Epithelial cell of prostate (primary cell): ENCODE measurements around the gene AURKAIP1.
"Not testable (repeated sequence)": the region's sequence is repeated elsewhere in the genome, so short reads cannot be mapped to it uniquely, and the experiment has no call there.

Experiments used
- DNase-seq: peaks from one replicate; pipeline ENCODE4 v3.0.0-alpha.2; 2011; ENCODE audit warnings: low read depth, low spot score
- H3K27ac ChIP-seq: fragments of 450-650 bp; 2 replicates; pipeline ENCODE4 v1.5.1; 2017; ENCODE audit warnings: mild to moderate bottlenecking

The AURKAIP1 gene

DNA sequence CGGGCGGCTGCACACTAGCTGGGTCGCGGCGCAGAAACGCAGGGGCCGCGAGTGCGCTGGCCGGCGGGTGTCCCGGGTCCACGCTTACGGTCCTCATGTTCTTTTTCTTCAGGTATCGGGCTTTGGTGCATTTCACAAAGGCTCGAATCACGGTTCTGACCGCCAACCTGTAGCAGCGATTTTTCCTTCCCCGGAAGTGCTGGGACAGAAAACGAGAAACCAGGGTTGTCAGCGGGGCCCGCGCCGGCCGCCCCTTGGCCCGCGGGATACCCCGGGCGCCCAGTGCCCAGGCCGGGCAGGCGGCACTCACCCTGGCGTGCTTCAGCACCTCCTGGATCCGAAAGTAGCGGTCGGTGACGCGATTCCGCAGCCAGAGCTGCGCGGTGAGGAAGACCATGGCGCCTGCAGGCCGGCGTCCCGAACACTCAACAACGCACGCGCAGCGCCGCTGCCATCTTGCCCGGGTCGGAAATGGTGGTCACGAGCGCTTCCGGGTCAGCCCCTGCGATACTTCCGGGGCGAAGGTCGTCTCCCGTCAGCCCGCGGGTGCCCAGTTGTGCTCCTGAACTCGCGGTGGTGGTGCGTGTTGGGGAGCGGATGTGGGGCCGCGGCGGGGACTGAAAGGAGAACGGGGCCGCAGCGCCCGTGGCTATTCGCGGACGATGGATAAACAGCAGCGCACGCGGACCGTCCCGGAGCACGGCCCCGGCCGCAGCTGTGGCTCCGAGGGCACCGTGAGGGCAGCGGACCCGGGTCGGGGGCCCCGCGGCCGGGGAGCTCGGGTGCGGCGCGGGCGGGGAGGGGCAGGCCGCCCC is 32.0 kb upstream of the AURKAIP1 start, which contains the start of gene MRPL20:
Gene MRPL20 (minus strand): TSS at position 473 of the 815 bp plus-strand sequence. CDS start 76 bp downstream, at position 397.
- peak; percentile 52 for DNase-seq

DNA sequence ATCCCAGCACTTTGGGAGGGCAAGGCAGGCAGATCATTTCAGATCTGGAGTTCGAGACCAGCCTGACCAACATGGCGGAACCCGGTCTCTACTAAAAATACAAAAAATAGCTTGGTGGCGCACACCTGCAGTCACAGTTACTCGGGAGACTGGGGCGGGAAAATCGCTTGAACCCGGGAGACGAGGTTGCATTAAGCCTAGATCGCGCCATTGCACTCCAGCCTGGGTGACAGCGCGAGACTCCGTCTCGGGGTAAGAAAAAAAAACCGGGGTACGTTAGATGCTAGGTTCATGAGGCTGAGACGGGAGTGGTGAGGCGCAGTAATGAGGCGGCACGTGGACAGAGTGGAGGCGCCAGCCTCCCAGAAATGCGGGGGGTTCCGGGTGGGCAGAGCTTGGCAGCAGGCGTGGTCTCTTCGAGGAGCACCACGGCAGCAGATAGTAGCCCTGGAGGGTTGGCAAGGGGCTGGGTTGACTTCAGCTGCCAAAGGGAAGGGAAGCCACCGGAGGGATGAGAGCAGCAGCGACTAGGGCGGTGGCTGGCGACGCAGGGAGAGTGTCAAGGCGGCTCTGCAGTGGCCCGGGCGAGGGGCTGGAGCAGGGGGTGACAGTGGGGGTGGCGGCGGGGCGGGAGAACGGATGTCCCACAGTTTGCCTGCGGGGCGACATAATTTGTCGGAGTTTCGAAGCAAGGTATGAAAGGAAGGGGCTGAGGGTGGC is 31.3 kb upstream of the AURKAIP1 start:
- no peak for DNase-seq
- H3K27ac ChIP-seq = peak overlapping the region; percentile 69

More for the DNA sequence above, 32.0 kb upstream of the AURKAIP1 start, which contains the start of gene MRPL20:
- H3K27ac ChIP-seq = peak within 1 kb of the TSS; percentile 69

DNA sequence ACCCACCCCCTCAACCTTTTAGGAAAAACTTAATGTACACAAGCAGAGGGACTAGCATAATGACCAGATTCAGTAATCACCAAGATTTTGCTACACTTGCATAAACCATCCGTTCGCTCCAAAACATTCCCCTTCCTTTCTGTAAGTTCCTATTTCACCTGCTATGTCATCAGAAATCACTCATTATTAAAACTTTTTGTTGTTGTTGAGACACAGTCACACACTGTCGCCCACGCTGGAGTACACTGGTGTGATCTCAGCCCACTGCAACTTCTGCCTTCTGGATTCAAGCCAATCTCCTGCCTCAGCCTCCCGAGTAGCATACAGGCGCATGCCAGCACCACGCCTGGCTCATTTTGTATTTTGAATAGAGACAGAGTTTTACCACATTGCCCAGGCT is 28.6 kb upstream of the AURKAIP1 start:
- H3K27ac ChIP-seq = peak overlapping the region; percentile 34
- DNase-seq = no peak

DNA sequence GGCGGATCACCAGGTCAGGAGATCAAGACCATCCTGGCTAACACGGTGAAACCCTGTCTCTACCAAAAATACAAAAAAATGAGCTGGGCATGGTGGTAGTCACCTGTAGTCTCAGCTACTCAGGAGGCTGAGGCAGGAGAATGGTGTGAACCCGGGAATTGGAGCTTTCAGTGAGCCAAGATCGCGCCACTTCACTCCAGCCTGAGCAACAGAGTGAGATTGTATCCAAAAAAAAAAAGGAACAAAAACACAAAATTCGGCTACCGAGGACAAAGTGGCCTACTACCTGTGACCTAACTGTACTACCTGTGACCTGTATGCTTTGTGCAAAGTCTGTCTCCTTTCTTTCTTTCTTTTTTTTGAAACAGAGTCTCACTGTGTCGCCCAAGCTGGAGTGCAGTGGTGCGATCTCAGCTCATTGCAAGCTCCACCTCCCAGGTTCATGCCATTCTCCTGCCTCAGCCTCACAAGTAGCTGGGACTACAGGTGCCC is 27.9 kb upstream of the AURKAIP1 start:
- not testable (repeated sequence) for DNase-seq
- H3K27ac ChIP-seq = peak overlapping the region; percentile 34

DNA sequence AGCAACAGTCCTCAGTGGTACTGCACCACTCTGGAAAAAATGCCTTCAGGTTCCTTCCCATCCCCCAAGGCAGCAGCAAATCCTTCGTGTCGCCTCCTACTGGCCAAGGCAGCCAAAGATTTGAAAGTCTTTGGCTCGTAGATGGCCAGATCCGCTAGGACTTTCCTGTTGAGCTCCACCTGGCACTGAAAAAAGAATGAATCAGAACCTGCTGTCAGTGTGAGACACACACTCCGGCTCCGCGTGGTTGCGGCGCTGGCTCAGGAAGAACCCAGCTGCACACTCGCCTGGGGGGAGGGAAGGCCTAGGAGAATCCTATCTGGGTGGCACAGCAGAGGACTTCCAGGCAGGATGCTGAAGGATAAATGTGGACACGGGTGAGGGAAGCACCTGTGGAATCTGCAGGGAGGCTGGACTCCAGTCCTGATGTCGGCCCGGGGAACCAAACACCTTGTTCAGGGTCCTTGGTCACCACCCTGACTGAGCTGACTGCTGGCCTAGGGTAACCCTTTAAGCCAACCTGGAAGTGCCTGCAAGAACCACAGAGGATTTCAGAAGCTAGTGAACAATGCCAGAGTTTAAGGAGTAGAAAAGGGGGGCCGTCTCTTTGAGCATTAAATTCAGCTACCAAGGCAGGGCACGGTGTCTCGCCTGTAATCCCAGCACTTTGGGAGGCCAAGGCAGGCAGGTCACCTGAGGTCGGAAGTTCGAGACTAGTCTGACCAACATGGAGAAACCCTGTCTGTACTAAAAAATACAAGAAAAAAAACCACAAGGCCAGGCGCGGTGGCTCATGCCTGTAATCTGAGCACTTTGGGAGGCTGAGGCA is 27.3 kb upstream of the AURKAIP1 start:
- H3K27ac ChIP-seq = peak overlapping the region; percentile 34
- DNase-seq = peak; percentile 61

DNA sequence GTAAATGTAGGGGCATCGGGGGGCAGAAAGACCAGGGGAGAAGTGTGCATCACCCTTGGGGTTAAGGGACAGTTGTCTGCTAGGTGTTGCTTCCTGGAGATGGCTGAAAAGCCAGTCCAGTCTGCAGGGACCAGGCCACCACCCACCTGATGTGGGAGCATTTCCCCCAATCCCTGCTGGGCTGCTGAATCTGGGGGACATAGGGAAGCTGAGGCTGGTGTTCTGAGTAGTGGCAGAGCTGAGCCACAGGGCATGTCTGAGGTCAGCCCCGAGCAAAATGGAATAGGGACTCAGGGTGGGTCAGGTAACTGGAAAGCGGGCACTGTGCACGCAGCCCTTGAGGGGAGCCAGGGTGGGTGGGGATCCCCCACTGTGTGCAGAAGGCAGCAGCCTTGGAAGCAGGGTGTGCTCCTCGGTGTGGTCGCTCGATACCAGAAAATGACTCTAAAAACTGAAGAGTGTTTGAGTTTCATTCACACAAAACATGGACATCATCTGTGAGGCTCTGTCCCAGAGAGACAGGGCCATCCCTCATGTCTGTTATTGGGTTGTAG is 26.5 kb upstream of the AURKAIP1 start:
- peak overlapping the region; percentile 34 for H3K27ac ChIP-seq
- no peak for DNase-seq

DNA sequence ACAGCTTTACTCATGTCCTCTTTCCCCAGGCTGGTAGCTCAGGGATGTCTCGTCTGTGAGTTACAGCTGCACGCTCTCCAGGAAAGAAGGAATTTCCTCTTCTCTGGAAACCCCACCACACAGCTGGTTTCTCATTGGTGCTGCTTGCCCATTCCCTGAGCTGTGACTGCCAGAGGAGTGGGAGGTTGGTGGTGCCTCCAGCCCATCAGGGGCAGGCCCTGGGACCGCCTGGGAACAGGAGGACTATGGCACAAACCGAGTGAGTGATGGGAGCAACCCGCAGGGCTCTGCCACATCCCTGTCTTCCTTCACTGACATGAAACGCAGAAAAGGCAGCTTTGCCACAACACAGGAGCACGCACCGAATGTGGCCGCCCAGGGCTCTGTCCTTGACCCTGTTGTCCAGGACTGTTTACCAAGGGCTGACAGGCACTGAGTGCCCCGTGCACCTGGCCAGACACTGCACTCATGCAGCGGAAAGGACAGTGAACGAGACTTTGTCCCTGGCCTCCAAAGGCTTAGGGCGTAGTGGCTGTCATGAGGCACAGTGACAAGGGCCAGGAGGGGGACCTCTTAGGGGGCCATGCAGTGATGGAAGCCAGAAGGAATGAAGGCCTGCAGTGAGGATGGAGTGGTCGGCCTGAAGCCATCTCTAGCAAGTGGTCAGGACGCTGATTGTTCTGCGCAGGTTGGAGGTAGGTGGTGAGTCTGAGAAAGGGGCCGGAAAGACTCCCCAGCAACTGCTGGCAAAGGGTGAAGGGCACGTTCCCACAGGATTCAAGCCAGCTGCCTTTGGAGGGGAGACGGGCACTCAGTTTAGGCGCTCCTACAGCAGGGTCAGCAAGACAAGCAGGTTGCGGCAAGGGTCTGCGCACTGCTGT is 25.8 kb upstream of the AURKAIP1 start:
- peak overlapping the region; percentile 70 for H3K27ac ChIP-seq
- DNase-seq = no peak

DNA sequence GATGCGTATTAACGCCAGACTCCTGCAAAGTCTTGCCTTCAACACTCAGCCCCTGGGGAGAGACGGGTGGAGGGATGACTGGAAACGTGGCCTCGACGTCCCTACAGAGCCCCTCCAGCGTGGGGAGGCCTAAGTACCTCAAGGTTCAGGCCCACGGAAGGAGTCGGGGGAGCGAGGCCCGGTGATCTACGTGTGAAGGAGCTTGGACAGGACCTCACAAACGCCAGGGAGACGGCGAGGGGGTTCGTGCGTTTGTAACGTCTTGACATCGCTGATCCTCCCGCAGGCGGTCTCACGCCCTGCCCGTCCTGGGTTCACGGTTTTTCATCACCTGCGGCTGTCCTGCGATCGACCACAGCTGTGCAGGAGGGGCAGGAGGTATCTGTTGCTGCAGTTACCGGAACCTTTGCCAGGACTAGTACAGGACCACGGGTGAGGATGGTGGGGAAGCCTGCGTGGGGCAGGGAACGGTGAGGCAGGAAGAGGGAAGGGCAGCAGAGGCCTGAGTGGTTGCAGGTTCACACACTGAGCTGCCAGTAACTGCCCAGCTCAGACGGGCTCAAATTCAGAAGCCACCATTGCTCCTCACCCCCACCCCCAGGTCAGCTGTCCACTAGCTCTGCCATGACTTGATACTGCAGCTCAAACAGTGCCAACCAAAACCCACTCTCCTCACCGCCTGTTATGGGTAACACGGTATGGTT is 25.0 kb upstream of the AURKAIP1 start:
- no peak for DNase-seq
- H3K27ac ChIP-seq = peak overlapping the region; percentile 70

DNA sequence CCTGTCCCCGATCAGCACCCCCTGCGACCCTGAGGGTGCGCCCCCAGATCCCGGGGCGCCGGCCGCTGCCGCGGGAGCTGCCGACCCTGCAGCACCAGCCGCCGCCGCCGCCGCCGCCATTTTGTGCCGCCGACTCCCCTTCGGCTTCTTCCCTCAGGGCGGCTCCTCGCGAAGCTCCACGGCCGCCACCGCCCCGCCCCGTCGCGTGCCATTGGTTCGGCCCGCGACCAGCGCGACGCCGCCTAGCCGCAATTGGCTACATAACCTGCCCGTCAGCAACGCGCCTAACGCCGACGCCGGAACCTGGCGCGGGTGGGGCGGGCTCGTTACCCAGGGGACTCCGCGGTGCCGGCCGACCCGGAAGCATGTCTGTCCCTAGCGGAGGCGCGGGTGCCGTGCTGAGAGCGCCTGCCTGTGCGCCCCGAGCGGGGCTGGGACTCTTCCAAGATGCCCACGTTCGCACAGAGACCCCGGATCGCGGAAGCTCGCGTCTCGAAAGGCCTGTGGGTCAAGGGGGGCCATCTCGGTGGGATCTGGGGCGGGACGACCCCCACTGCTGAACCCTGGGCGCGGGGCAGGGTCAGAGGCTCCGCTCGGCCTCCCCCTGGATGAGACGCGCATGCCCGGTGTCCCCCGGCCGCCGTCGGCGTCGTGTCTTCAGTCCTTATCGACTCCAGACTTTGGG is 24.3 kb upstream of the AURKAIP1 start, which contains the start of gene CCNL2:
Gene CCNL2 (minus strand): TSS at position 149 of the 685 bp plus-strand sequence. CDS start 29 bp downstream, at position 120.
- H3K27ac ChIP-seq = peak within 1 kb of the TSS; percentile 70
- DNase-seq = peak; percentile 89

DNA sequence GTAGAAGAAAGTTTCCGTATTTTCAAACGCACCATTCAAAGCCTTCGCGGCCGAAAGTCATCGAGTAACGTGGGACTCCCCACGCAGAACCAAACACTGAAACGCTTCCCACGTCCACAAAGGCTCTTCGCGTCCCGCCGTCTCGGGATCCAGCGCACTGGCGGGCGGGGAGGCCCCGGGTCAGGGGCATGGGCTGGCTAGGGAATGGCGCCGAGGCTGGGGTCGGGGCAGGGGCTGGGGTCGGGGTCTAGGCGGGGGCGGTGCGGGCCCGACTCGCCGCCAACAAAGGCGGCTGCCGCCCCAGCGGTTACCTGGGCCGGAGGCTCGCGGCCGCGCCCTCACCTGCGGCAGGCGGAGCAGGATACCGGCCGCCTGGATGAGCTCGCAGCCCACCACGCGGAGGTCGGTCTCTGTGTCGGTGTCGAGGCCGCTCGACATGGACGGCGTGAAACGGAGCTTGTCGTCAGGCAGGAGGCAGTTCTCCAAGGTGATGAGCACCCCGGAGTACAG is 23.7 kb upstream of the AURKAIP1 start:
- no peak for DNase-seq

DNA sequence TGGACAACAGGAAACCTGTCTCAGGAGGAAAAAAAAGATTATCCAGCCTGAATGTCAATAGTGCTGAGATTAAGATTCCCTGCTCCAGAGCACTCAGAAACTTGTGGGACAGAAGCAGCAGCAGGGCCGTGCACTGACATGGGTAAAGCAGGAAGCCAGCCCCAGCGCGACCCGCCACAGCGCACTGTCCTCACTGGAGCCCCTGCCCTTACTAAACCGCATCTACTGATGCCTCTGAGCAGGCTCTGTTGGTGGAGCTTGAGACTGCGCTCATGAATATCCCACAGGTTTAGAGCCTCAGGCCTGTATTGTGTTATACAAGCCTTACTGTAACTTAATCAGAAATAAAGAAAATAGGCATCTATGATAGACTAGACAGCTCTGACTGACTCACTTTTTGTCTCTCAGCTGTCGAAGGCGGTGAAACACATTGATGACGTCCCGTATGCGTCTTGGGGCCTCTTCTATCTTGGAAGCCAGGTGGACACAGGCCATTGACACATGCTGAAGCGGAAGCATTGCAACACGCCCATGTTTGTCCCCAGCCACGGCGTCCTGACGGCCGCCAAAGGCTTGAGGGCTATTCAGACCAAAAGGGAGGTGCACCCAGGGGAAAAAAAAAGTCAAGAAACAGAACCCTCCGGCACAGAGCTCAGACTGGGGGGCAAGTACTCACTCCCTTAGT is 23.0 kb upstream of the AURKAIP1 start:
- no peak for DNase-seq

More for the DNA sequence above, 23.7 kb upstream of the AURKAIP1 start:
- H3K27ac ChIP-seq = peak overlapping the region; percentile 70

DNA sequence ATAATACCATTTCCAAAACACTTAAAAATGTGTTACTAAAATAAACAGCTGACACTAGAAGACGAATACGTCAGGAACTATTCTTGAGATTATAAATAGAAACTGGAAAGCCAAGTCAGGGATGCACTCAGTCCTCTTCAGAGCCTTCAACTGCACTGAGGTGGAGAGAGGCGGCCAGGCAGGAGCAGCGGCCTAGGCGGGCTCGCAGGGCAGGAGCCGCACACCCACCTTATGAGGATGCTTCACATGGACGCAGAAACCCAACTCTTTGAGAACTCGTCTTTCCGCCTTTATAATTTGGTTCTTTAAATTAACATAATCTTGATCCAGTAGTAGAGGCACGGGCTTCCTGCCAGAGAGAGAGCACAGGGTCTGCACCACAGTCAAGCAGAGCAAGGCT is 20.2 kb upstream of the AURKAIP1 start:
- H3K27ac ChIP-seq = no peak overlapping the region
- DNase-seq = no peak

More for the DNA sequence above, 23.0 kb upstream of the AURKAIP1 start:
- peak overlapping the region; percentile 70 for H3K27ac ChIP-seq

DNA sequence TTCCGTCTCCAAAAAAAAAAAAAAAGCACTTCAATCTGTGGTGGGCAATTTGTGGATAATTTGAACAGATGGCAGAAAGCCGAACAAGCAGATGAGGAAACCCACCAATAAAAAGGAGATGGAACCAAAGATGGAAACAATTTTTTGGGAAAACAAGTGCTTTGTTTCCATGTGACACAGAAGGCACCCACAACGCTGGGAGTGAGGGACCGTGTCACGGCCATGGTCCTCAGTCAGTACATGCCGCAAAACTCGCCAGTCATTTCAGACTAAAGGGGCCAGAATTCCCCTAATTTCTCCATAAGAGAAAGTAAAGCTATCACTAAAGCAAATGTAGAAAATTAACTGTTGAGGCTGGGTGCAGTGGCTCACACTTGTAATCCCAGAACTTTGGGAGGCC is 19.1 kb upstream of the AURKAIP1 start:
- no peak for DNase-seq
- H3K27ac ChIP-seq = no peak overlapping the region

DNA sequence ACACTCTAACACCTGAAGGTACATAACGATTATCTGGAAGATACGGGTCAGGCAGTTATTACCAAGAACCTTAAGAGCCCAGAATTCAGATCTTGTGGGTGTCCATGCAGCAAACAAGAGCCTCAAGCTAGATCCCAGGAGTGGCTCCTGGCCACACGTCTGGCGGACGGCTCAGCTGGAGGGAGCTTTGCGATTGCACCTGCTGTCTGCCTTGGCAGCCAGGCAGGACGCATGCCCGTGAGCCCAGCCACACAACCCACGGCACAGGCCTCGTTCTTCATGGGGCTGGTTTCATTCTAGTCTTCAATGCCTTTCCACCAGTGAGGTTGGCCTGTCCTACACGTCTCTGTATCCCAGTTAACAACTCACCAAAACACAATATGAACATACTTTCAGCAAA is 18.4 kb upstream of the AURKAIP1 start:
- DNase-seq = no peak
- H3K27ac ChIP-seq = no peak overlapping the region

DNA sequence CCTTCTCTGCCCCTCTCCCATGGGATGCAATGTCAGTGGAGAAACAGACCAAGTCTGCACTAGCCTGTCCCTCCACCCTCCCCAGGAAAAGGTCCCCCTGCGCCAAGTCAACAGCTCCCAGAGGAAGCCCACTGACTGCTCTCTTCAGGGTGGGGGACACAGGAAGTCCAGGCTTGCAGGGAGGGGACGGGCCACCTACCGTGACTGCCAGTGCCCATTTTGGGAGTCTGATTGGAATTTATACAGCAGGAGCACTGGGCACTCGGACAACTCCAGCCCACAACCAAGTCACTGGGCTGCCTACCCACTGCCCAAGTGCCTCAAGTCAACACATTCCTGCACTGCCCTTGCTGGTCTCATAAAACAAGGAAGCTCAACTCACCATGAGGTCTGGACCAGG is 18.0 kb upstream of the AURKAIP1 start:
- H3K27ac ChIP-seq = no peak overlapping the region
- DNase-seq = no peak

DNA sequence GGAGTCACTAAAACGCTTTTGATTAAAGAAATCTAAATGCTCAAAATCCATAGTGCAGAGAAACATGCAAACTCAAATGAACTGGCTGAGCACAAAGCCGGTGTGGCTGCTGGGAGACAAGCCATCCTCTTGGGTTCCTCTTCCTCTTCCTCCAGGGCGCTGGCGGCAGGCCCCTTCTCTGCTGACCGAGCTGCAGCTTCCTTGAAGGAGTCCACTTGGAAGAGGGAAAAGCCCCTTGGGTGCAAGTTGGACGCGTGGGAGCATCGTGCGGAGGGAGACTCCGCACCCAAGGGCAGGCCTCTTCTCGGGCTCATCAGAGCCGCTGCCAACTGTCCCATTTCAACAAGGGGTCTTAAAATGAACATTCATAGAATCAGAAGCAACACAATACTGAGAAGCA is 16.2 kb upstream of the AURKAIP1 start:
- no peak for DNase-seq
- H3K27ac ChIP-seq = no peak overlapping the region

DNA sequence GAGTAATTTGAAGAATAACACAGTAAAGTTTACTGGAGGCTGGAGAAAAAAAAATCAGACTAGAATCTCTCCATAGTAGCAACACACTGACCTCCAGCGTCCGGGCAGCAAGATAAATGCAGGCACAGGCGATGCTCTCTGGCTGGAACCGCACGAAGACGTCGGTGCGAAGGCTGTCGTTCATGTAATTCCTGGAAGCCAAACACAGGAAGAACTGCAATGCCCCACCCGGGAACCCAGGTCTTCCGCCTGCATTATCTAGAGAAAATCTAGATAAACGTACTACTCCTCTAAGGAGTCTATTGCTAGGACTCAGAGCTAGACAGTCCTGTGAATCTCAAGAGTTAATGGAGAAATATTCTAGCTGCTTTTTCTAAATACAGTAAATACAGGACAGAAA is 15.7 kb upstream of the AURKAIP1 start:
- DNase-seq = no peak
- H3K27ac ChIP-seq = no peak overlapping the region
